ENCODE data around the gene TOPORS.

DNA sequence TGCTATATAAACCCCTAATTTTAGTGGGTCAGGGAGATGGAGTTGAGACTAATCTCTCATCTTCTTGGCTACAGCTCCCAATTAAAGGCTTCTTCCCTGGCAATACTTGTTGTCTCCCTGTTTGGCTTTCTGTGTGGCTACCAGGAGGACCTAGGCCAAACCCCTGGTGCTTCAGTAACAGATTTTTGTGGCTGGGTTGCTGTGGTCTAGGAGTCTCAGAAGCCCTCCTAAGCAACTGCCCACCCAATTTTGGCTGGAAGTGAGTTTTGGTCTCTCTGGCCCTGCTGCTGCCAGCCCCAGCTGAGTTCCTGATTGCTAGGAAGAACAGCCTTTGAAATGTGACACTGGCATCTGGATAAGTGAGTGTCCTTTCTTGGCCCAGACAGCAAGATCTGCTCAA lies 36.1 kb downstream of the TOPORS start:
- TF ChIP-seq POLR2A (IDR thresholded peaks at IDR 0.05; ENCODE audit: low read length) = no peak
- TF ChIP-seq GATA1 (IDR thresholded peaks at IDR 0.05; ENCODE audit: low read depth, low read length) = no peak

Data from erythroblast (primary cell).